ENCODE results near the gene SVIP.

SVIP gene

GRCh38 chr11:22829231-22830081 lies at the start of gene SVIP:
TSS of gene SVIP (minus strand) at chr11:22829801. CDS start at chr11:22829748, 53 bp downstream.
- peak; percentile 88 to 98 (median 92) for DNase-seq (ENCODE audit: low read depth in 4 of 4, low spot score in 1 of 4)

- no peak for DNase-seq (ENCODE audit: low read depth in 4 of 4, low spot score in 1 of 4)
Observed at GRCh38 chr11:22878604-22879003, 49.0 kb upstream of the SVIP start.

GRCh38 chr11:22878039-22878438 lies 48.4 kb upstream of the SVIP start:
- no peak for DNase-seq (ENCODE audit: low read depth in 4 of 4, low spot score in 1 of 4)

GRCh38 chr11:22875869-22876473 lies 46.4 kb upstream of the SVIP start:
- peak; percentile 13 to 44 (median 29) for DNase-seq (ENCODE audit: low read depth in 4 of 4, low spot score in 1 of 4)

- no peak for DNase-seq (ENCODE audit: low read depth in 4 of 4, low spot score in 1 of 4)
Observed at GRCh38 chr11:22869325-22869724, 39.7 kb upstream of the SVIP start.

GRCh38 chr11:22860241-22860640 lies 30.6 kb upstream of the SVIP start, which contains the start of gene CCDC179:
TSS of gene CCDC179 (minus strand) at chr11:22860474. CDS start at chr11:22860421, 53 bp downstream.
- DNase-seq (ENCODE audit: low read depth in 4 of 4, low spot score in 1 of 4) = no peak

- no peak for DNase-seq (ENCODE audit: low read depth in 4 of 4, low spot score in 1 of 4)
Observed at GRCh38 chr11:22859756-22860155, 30.2 kb upstream of the SVIP start.

GRCh38 chr11:22851477-22851876 lies 21.9 kb upstream of the SVIP start:
- DNase-seq (ENCODE audit: low read depth in 4 of 4, low spot score in 1 of 4) = no peak

- no peak for DNase-seq (ENCODE audit: low read depth in 4 of 4, low spot score in 1 of 4)
Observed at GRCh38 chr11:22846726-22847125, 17.1 kb upstream of the SVIP start.

- no peak for DNase-seq (ENCODE audit: low read depth in 4 of 4, low spot score in 1 of 4)
Observed at GRCh38 chr11:22832315-22833015, 2.9 kb upstream of the SVIP start.

GRCh38 chr11:22830082-22830414 lies 447 bp upstream of the SVIP start:
- no peak for DNase-seq (ENCODE audit: low read depth in 4 of 4, low spot score in 1 of 4)

- DNase-seq (ENCODE audit: low read depth in 4 of 4, low spot score in 1 of 4) = no peak
Observed at GRCh38 chr11:22828373-22828772, 1.2 kb downstream of the SVIP start.

- no peak for DNase-seq (ENCODE audit: low read depth in 4 of 4, low spot score in 1 of 4)
Observed at GRCh38 chr11:22822203-22822602, 7.4 kb downstream of the SVIP start.

GRCh38 chr11:22809893-22810292 lies 19.7 kb downstream of the SVIP start:
- DNase-seq (ENCODE audit: low read depth in 4 of 4, low spot score in 1 of 4) = no peak

- no peak for DNase-seq (ENCODE audit: low read depth in 4 of 4, low spot score in 1 of 4)
Observed at GRCh38 chr11:22808571-22809197, 20.9 kb downstream of the SVIP start.

- DNase-seq (ENCODE audit: low read depth in 4 of 4, low spot score in 1 of 4) = no peak
Observed at GRCh38 chr11:22807855-22808570, 21.6 kb downstream of the SVIP start.

- no peak for DNase-seq (ENCODE audit: low read depth in 4 of 4, low spot score in 1 of 4)
Observed at GRCh38 chr11:22807391-22807790, 22.2 kb downstream of the SVIP start.

- DNase-seq (ENCODE audit: low read depth in 4 of 4, low spot score in 1 of 4) = no peak
Observed at GRCh38 chr11:22802861-22803260, 26.7 kb downstream of the SVIP start.

GRCh38 chr11:22800482-22800881 lies 29.1 kb downstream of the SVIP start:
- DNase-seq (ENCODE audit: low read depth in 4 of 4, low spot score in 1 of 4) = no peak

GRCh38 chr11:22798901-22799300 lies 30.7 kb downstream of the SVIP start:
- no peak for DNase-seq (ENCODE audit: low read depth in 4 of 4, low spot score in 1 of 4)

- no peak for DNase-seq (ENCODE audit: low read depth in 4 of 4, low spot score in 1 of 4)
Observed at GRCh38 chr11:22797047-22797446, 32.6 kb downstream of the SVIP start.
